ENCODE measurements around the gene EIF2B2. TPM values are rescaled to one million over a fixed set of nuclear protein-coding genes. Genes with fewer than 3 reads are reported as not detected.

EIF2B2 gene
- total and polyA plus RNA-seq, 10 of the 15 experiments (the other 5 are each of a cell fraction or from before 2014, with no cell fraction given) = 17.4 to 168 (median 65.5) TPM

DNA sequence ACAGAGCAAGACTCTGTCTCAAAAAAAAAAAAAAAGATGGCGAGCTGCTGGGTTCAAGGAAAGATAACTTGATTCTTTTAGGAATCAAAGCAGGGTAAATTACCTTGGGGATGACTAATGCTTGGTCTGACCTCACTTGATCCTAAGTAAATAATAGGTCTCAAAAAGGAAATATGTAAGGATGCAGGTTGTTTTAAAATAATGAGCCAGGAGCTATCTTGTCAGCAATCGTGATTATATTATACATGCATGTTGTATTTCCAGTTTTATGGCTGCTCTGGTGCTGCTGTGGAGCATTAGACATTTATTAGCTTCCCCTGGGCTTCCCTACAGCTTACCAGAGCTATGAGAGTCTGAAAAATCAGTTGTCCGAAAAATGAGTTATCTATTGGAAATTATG is 2.6 kb downstream of the EIF2B2 start (continued):
- no peak for TF ChIP-seq SUPT20H (IDR thresholded peaks at IDR 0.05; ENCODE audit: borderline replicate concordance, control insufficient read depth, low read depth, low read length)
- TF ChIP-seq RAD51 (IDR thresholded peaks at IDR 0.05) = no peak
- TF ChIP-seq, protein P1, sequence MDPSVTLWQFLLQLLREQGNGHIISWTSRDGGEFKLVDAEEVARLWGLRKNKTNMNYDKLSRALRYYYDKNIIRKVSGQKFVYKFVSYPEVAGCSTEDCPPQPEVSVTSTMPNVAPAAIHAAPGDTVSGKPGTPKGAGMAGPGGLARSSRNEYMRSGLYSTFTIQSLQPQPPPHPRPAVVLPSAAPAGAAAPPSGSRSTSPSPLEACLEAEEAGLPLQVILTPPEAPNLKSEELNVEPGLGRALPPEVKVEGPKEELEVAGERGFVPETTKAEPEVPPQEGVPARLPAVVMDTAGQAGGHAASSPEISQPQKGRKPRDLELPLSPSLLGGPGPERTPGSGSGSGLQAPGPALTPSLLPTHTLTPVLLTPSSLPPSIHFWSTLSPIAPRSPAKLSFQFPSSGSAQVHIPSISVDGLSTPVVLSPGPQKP (IDR thresholded peaks at IDR 0.05; ENCODE audit: low read depth, low read length) = no peak
- TF ChIP-seq, protein P2, sequence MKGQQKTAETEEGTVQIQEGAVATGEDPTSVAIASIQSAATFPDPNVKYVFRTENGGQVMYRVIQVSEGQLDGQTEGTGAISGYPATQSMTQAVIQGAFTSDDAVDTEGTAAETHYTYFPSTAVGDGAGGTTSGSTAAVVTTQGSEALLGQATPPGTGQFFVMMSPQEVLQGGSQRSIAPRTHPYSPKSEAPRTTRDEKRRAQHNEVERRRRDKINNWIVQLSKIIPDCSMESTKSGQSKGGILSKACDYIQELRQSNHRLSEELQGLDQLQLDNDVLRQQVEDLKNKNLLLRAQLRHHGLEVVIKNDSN (IDR thresholded peaks at IDR 0.05; ENCODE audit: borderline replicate concordance, extremely low read length, insufficient read depth, low read depth, low read length) = no peak
- TF ChIP-seq, protein P3, sequence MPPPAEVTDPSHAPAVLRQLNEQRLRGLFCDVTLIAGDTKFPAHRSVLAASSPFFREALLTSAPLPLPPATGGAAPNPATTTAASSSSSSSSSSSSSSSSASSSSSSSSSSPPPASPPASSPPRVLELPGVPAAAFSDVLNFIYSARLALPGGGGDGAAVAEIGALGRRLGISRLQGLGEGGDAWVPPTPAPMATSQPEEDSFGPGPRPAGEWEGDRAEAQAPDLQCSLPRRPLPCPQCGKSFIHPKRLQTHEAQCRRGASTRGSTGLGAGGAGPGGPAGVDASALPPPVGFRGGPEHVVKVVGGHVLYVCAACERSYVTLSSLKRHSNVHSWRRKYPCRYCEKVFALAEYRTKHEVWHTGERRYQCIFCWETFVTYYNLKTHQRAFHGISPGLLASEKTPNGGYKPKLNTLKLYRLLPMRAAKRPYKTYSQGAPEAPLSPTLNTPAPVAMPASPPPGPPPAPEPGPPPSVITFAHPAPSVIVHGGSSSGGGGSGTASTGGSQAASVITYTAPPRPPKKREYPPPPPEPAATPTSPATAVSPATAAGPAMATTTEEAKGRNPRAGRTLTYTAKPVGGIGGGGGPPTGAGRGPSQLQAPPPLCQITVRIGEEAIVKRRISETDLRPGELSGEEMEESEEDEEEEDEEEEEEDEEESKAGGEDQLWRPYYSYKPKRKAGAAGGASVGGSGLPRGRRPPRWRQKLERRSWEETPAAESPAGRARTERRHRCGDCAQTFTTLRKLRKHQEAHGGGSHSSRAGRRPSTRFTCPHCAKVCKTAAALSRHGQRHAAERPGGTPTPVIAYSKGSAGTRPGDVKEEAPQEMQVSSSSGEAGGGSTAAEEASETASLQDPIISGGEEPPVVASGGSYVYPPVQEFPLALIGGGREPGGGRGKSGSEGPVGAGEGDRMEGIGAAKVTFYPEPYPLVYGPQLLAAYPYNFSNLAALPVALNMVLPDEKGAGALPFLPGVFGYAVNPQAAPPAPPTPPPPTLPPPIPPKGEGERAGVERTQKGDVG (CRISPR knock-in tag; IDR thresholded peaks at IDR 0.05) = no peak

DNA sequence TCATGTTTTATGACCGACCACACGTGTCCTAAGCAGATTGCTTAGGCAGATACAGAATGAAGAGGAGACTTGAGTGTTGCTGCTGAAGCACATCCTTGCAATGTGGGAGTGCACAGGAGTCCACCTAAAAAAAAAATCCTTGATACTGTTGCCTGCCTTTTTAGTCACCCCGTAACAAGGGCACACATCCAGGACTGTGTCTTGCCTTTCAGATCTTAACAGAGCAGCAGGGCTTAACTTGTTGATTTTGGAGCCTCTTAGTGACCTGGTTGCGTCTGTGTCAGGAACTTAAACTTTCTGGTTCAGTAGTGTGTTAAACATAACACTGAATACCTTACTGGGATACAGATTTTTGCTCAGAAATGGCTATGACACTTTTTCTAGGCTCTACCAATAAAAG is 6.5 kb downstream of the EIF2B2 start:
- H3K79me2 ChIP-seq (ENCODE audit: control insufficient read depth, insufficient read depth, low read length) = peaks cover 2% of the 10 kb centered on the region
- H3K27ac ChIP-seq (ENCODE audit: control insufficient read depth, insufficient read depth) = no peak overlapping the region
- H3K4me2 ChIP-seq (ENCODE audit: control insufficient read depth, insufficient read depth) = no peak overlapping the region
- CTCF ChIA-PET = no interaction called here
- BruUV-seq (replicated peaks) = no TSS peak
- SMC1A ChIA-PET (ENCODE audit: uncharacterized antibody, unreplicated experiment) = no interaction called here
- H3K4me1 ChIP-seq (ENCODE audit: control insufficient read depth, insufficient read depth, low read length) = no peaks in the 10 kb centered on the region
- no peaks in the 10 kb centered on the region for H3K27me3 ChIP-seq (replicated peaks in 1 of 2; ENCODE audit: control insufficient read depth in 2 of 2, insufficient read depth in 2 of 2, low read length in 1 of 2)
- TF ChIP-seq RAD51 (IDR thresholded peaks at IDR 0.05) (no peak), POLR2A (IDR thresholded peaks at IDR 0.05; ENCODE audit: low read depth, low read length) (0 out of 2 replicates have a peak, but pooled peaks have one; percentile 11)
- no peaks in the 10 kb centered on the region for H3K9me3 ChIP-seq (replicated peaks; ENCODE audit: control insufficient read depth, insufficient read depth, low read length)
- WGBS (ENCODE audit: insufficient coverage, insufficient replicate concordance, low lambda C conversion rate, missing lambda C conversion rate) = 99% methylated on average over 4 of the region's 4 CpGs
- in situ Hi-C loops (cut with MboI) (no loop called here), intact Hi-C loops (cut with micrococcal nuclease; ENCODE audit: unreplicated experiment) (no loop called here)
- no peak overlapping the region for H3K9ac ChIP-seq (ENCODE audit: control insufficient read depth, insufficient read depth, low read length)
- no peak overlapping the region for H3K4me3 ChIP-seq
- H4K20me1 ChIP-seq (ENCODE audit: control insufficient read depth, insufficient read depth) = no peaks in the 10 kb centered on the region
- POLR2A ChIA-PET = no interaction called here
- ATAC-seq (no peak), FAIRE-seq (no peak), DNase-seq (ENCODE audit: low read depth, low spot score) (no peak)
- H3K36me3 ChIP-seq (ENCODE audit: control insufficient read depth in 2 of 2, insufficient read depth in 2 of 2, low read length in 1 of 2) = peaks cover 8 to 32% of the 10 kb centered on the region in 2 experiments
- RAD21 ChIA-PET (ENCODE audit: unreplicated experiment) = no interaction called here
- no peak overlapping the region for H2AFZ ChIP-seq (ENCODE audit: control insufficient read depth, low read depth, low read length)

All from GM12878 (cell line).